HepG2 (cell line): ENCODE measurements around the gene SYT7. TPM values are rescaled to one million over a fixed set of nuclear protein-coding genes. Genes with fewer than 3 reads are reported as not detected.

Source experiments
- ELF3 ChIP-seq: IDR thresholded peaks from 2 replicates; pipeline ENCODE4 v1.6.1; 2016; ENCODE audit warnings: missing genetic modification reagents, missing compliant biosample characterization
- HNF1A ChIP-seq, 2 experiments: sonication (generic) in 1 of 2; formaldehyde crosslinking in 1 of 2; IDR thresholded peaks; 2 replicates each; pipeline versions ENCODE4 v1.4.0 to v1.6.1; 2016 to 2020; ENCODE audit warnings: borderline replicate concordance in 1 of 2, low read depth in 1 of 2, mild to moderate bottlenecking in 1 of 2, missing genetic modification reagents in 1 of 2
- MED13 ChIP-seq: sonication (generic); formaldehyde crosslinking; IDR thresholded peaks from 2 replicates; pipeline ENCODE4 v1.5.0; 2020; ENCODE audit warnings: missing genetic modification reagents
- NCOA5 ChIP-seq: sonication (generic); formaldehyde crosslinking; IDR thresholded peaks from 2 replicates; pipeline ENCODE4 v1.4.0; 2020; ENCODE audit warnings: missing genetic modification reagents
- ZMYM3 ChIP-seq: sonication (generic); formaldehyde crosslinking; IDR thresholded peaks from 2 replicates; pipeline ENCODE4 v1.5.1; 2020; ENCODE audit warnings: mild to moderate bottlenecking, missing genetic modification reagents
- ZNF3 ChIP-seq: IDR thresholded peaks from 2 replicates; pipeline ENCODE4 v1.7.0; 2017; ENCODE audit warnings: inconsistent platforms
- ZNF644 ChIP-seq: IDR thresholded peaks from 2 replicates; pipeline ENCODE4 v1.6.1; 2016; ENCODE audit warnings: low read depth
- ZNF687 ChIP-seq: sonication (generic); formaldehyde crosslinking; IDR thresholded peaks from 2 replicates; pipeline ENCODE4 v1.5.1; 2020; ENCODE audit warnings: mild to moderate bottlenecking, missing genetic modification reagents, moderate library complexity
- polyA plus RNA-seq, 8 experiments: library from polyadenylated mRNA; depleted of rRNA in 3 of 8; stranded (reverse) in 7 of 8; unstranded in 1 of 8; fragments of >200 nt; fragmentation: Illumina TruSeq in 4 of 8; extraction: Trizol in 4 of 8; gene quantifications; 2 replicates each; pipeline versions ENCODE4 v1.2.1 to v1.2.3, GENCODE V29; 2011 to 2016; ENCODE audit warnings: low read depth in 4 of 8, missing spikeins in 1 of 8, mixed read lengths in 1 of 8; ENCODE audit not compliant: insufficient read depth in 1 of 8
- total RNA-seq, 5 experiments: library from RNA; depleted of rRNA; stranded (reverse); fragments of >200 nt; fragmentation: Illumina TruSeq; extraction: Trizol; gene quantifications; 2 replicates each; pipeline ENCODE4 v1.2.3, GENCODE V29; 2016; ENCODE audit warnings: low read depth in 1 of 5
- TF ChIP-seq, protein P1 (sequence below): sonication (generic); formaldehyde crosslinking; IDR thresholded peaks from 2 replicates; pipeline ENCODE4 v1.4.0; 2020; ENCODE audit warnings: missing genetic modification reagents, borderline replicate concordance
- TF ChIP-seq, protein P2 (sequence below): sonication (generic); formaldehyde crosslinking; IDR thresholded peaks from 2 replicates; pipeline ENCODE4 v1.8.0; 2022; ENCODE audit warnings: mild to moderate bottlenecking, missing genetic modification reagents, borderline replicate concordance
- TF ChIP-seq, protein P3 (sequence below): sonication (generic); formaldehyde crosslinking; IDR thresholded peaks from 2 replicates; pipeline ENCODE4 v1.8.0; 2022; ENCODE audit warnings: mild to moderate bottlenecking, missing genetic modification reagents; ENCODE audit not compliant: insufficient replicate concordance

SYT7 gene
- total and polyA plus RNA-seq, 2 of the 13 experiments (the other 11 are each of a cell fraction or from before 2014, with no cell fraction given), result 1.4 to 4.4 TPM

DNA sequence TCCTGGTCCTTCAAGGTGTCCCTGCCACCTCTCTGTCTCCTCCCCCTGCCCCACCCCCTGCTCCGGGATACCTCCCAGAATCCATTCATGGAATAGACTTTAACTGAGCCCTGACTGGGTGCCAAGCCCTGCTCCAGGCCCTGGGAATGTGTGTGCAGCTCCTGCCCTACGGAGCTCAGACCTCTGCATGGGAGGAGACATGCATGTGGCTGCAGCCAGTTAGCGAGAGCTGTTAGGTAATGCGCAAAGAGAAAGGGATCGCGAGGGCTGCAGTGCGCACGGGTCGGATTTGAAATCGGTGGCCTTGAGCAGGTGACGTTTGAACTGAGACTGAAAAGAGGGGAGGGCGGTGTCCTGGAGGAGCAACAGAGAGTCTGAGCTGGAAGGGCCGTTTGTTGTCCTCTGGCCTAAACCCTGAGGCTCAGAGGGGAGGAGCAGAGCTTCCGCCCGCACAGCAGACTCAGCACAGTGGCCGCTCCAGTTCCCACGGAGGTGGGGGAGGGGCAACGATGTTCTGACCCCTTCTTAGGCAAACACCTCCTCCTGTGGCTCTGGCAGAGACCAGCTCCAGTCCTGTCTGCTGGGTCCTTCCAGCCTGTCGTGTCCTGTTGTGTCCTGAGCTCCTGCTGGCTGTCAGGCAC lies 92.1 kb downstream of the SYT7 start (continued):
- TF ChIP-seq, protein P1, sequence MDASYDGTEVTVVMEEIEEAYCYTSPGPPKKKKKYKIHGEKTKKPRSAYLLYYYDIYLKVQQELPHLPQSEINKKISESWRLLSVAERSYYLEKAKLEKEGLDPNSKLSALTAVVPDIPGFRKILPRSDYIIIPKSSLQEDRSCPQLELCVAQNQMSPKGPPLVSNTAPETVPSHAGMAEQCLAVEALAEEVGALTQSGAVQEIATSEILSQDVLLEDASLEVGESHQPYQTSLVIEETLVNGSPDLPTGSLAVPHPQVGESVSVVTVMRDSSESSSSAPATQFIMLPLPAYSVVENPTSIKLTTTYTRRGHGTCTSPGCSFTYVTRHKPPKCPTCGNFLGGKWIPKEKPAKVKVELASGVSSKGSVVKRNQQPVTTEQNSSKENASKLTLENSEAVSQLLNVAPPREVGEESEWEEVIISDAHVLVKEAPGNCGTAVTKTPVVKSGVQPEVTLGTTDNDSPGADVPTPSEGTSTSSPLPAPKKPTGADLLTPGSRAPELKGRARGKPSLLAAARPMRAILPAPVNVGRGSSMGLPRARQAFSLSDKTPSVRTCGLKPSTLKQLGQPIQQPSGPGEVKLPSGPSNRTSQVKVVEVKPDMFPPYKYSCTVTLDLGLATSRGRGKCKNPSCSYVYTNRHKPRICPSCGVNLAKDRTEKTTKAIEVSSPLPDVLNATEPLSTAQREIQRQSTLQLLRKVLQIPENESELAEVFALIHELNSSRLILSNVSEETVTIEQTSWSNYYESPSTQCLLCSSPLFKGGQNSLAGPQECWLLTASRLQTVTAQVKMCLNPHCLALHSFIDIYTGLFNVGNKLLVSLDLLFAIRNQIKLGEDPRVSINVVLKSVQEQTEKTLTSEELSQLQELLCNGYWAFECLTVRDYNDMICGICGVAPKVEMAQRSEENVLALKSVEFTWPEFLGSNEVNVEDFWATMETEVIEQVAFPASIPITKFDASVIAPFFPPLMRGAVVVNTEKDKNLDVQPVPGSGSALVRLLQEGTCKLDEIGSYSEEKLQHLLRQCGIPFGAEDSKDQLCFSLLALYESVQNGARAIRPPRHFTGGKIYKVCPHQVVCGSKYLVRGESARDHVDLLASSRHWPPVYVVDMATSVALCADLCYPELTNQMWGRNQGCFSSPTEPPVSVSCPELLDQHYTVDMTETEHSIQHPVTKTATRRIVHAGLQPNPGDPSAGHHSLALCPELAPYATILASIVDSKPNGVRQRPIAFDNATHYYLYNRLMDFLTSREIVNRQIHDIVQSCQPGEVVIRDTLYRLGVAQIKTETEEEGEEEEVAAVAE (CRISPR knock-in tag), result no peak
- TF ChIP-seq, protein P2, sequence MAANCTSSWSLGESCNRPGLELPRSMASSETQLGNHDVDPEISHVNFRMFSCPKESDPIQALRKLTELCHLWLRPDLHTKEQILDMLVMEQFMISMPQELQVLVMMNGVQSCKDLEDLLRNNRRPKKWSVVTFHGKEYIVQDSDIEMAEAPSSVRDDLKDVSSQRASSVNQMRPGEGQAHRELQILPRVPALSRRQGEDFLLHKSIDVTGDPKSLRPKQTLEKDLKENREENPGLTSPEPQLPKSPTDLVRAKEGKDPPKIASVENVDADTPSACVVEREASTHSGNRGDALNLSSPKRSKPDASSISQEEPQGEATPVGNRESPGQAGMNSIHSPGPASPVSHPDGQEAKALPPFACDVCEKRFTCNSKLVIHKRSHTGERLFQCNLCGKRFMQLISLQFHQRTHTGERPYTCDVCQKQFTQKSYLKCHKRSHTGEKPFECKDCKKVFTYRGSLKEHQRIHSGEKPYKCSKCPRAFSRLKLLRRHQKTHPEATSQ, result 0 out of 2 replicates have a peak, but pooled peaks have one; percentile 67
- TF ChIP-seq, protein P3, sequence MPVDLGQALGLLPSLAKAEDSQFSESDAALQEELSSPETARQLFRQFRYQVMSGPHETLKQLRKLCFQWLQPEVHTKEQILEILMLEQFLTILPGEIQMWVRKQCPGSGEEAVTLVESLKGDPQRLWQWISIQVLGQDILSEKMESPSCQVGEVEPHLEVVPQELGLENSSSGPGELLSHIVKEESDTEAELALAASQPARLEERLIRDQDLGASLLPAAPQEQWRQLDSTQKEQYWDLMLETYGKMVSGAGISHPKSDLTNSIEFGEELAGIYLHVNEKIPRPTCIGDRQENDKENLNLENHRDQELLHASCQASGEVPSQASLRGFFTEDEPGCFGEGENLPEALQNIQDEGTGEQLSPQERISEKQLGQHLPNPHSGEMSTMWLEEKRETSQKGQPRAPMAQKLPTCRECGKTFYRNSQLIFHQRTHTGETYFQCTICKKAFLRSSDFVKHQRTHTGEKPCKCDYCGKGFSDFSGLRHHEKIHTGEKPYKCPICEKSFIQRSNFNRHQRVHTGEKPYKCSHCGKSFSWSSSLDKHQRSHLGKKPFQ (CRISPR knock-in tag), result no peak
- TF ChIP-seq ZMYM3 (0 out of 2 replicates have a peak, but pooled peaks have one; percentile 8), NCOA5 (CRISPR knock-in tag) (no peak), ZNF687 (CRISPR knock-in tag) (peak; percentile 89), MED13 (no peak), ZNF644 (0 out of 2 replicates have a peak, but pooled peaks have one; percentile 20), ELF3 (peak; percentile 46; the same call in 1 of the 2 replicates), HNF1A (IDR thresholded peaks at IDR 0.05; ENCODE audit: low read depth) (no peak), HNF1A (CRISPR knock-in tag; IDR thresholded peaks at IDR 0.05; ENCODE audit: borderline replicate concordance) (peak; percentile 57; the same call in 1 of the 2 replicates), ZNF3 (CRISPR knock-in tag) (no peak; the same call in 1 of the 2 replicates)
